H9 (cell line): ENCODE results near the gene PTPRQ. TPM values are rescaled to one million over a fixed set of nuclear protein-coding genes. Genes with fewer than 3 reads are reported as not detected.

ENCODE experiments used
- DNase-seq: peaks from one replicate; pipeline ENCODE4 v3.0.0-alpha.2; 2017
- H2AFZ ChIP-seq: one replicate; pipeline ENCODE4 v1.6.1; 2013; ENCODE audit warnings: mild to moderate bottlenecking, low read length, control low read depth, moderate library complexity
- H2AK5ac ChIP-seq: 2 replicates; pipeline ENCODE4 v1.6.1; 2013; ENCODE audit warnings: low read length, control low read depth, mixed read lengths; ENCODE audit not compliant: insufficient read length
- H2BK120ac ChIP-seq: one replicate; pipeline ENCODE4 v1.6.1; 2013; ENCODE audit warnings: low read depth, mild to moderate bottlenecking, low read length, control low read depth, inconsistent platforms; ENCODE audit not compliant: poor library complexity, severe bottlenecking
- H2BK12ac ChIP-seq: 2 replicates; pipeline ENCODE4 v1.6.1; 2013; ENCODE audit warnings: low read length, control low read depth, mixed read lengths, low read depth; ENCODE audit not compliant: insufficient read length
- H2BK15ac ChIP-seq: 2 replicates; pipeline ENCODE4 v1.6.1; 2013; ENCODE audit warnings: low read depth, low read length, control low read depth
- H2BK20ac ChIP-seq: one replicate; pipeline ENCODE4 v1.6.1; 2013; ENCODE audit warnings: low read depth, mild to moderate bottlenecking, low read length, control low read depth, inconsistent platforms; ENCODE audit not compliant: poor library complexity, severe bottlenecking
- H2BK5ac ChIP-seq: 2 replicates; pipeline ENCODE4 v1.6.1; 2013; ENCODE audit warnings: low read length, control low read depth, mixed read lengths; ENCODE audit not compliant: insufficient read length
- H3K14ac ChIP-seq: 2 replicates; pipeline ENCODE4 v1.6.1; 2013; ENCODE audit warnings: low read length, control low read depth; ENCODE audit not compliant: insufficient read depth
- H3K18ac ChIP-seq: 2 replicates; pipeline ENCODE4 v1.6.1; 2013; ENCODE audit warnings: low read depth, mild to moderate bottlenecking, mixed read lengths, low read length, control low read depth; ENCODE audit not compliant: insufficient read length
- H3K23ac ChIP-seq: 2 replicates; pipeline ENCODE4 v1.6.1; 2013; ENCODE audit warnings: low read length, control low read depth, mixed read lengths, low read depth; ENCODE audit not compliant: insufficient read length
- H3K23me2 ChIP-seq: 2 replicates; pipeline ENCODE4 v1.6.1; 2013; ENCODE audit warnings: low read depth, mild to moderate bottlenecking, mixed read lengths, low read length, control low read depth; ENCODE audit not compliant: insufficient read length, poor library complexity, severe bottlenecking
- H3K27ac ChIP-seq: 2 replicates; pipeline ENCODE4 v1.5.1; 2013; ENCODE audit warnings: low read length, control low read depth, mixed read lengths, low read depth; ENCODE audit not compliant: insufficient read length
- H3K27me3 ChIP-seq: 2 replicates; pipeline ENCODE4 v1.6.1; 2013; ENCODE audit warnings: low read length, control low read depth, inconsistent platforms; ENCODE audit not compliant: insufficient read depth
- H3K4ac ChIP-seq: 2 replicates; pipeline ENCODE4 v1.6.1; 2013; ENCODE audit warnings: low read depth, mild to moderate bottlenecking, control low read depth, inconsistent platforms, low read length, moderate library complexity
- H3K4me1 ChIP-seq: 2 replicates; pipeline ENCODE4 v1.6.1; 2013; ENCODE audit warnings: low read length, control low read depth, inconsistent platforms; ENCODE audit not compliant: insufficient read depth
- H3K4me2 ChIP-seq: 2 replicates; pipeline ENCODE4 v1.6.1; 2013; ENCODE audit warnings: low read length, control low read depth, mixed read lengths; ENCODE audit not compliant: insufficient read length, insufficient read depth
- H3K56ac ChIP-seq: 2 replicates; pipeline ENCODE4 v1.6.1; 2013; ENCODE audit warnings: low read depth, mild to moderate bottlenecking, mixed read lengths, low read length, control low read depth; ENCODE audit not compliant: insufficient read length
- H3K79me1 ChIP-seq: 2 replicates; pipeline ENCODE4 v1.6.1; 2013; ENCODE audit warnings: low read depth, mild to moderate bottlenecking, moderate library complexity, low read length, control low read depth, inconsistent platforms; ENCODE audit not compliant: insufficient read depth, poor library complexity, severe bottlenecking
- H3K79me2 ChIP-seq: 2 replicates; pipeline ENCODE4 v1.6.1; 2013; ENCODE audit warnings: low read length, control low read depth, inconsistent platforms; ENCODE audit not compliant: insufficient read depth
- H3K9ac ChIP-seq: 2 replicates; pipeline ENCODE4 v1.6.1; 2013; ENCODE audit warnings: low read length, control low read depth, mixed read lengths; ENCODE audit not compliant: insufficient read length; ENCODE audit errors: extremely low read depth
- H3K9me3 ChIP-seq: one replicate; pipeline ENCODE4 v1.6.1; 2013; ENCODE audit warnings: low read depth, low read length, inconsistent platforms; ENCODE audit not compliant: control insufficient read depth
- H3T11ph ChIP-seq: one replicate; pipeline ENCODE4 v1.6.1; 2013; ENCODE audit warnings: mild to moderate bottlenecking, low read length, control low read depth, inconsistent platforms
- H4K20me1 ChIP-seq: one replicate; pipeline ENCODE4 v1.6.1; 2013; ENCODE audit not compliant: control insufficient read depth, insufficient read length, insufficient read depth
- H4K5ac ChIP-seq: 2 replicates; pipeline ENCODE4 v1.6.1; 2013; ENCODE audit warnings: low read depth, mild to moderate bottlenecking, mixed read lengths, low read length, control low read depth; ENCODE audit not compliant: insufficient read length
- H4K8ac ChIP-seq: replicated peaks from 2 replicates; pipeline ENCODE4 v1.6.1; 2013; ENCODE audit warnings: low read length, control low read depth, mixed read lengths, low read depth; ENCODE audit not compliant: insufficient read length
- H4K91ac ChIP-seq: 2 replicates; pipeline ENCODE4 v1.6.1; 2013; ENCODE audit warnings: low read depth, mild to moderate bottlenecking, moderate library complexity, mixed read lengths, low read length, control low read depth; ENCODE audit not compliant: insufficient read length
- H3K27ac Mint-ChIP-seq, 3 experiments: 2 replicates in 2 of 3; 3 replicates in 1 of 3; pipeline ENCODE4 v1.8.0; 2020 to 2021; ENCODE audit warnings: mixed read lengths in 3 of 3, mild to moderate bottlenecking in 1 of 3, moderate library complexity in 1 of 3
- H3K27me3 Mint-ChIP-seq: 2 replicates; pipeline ENCODE4 v1.8.0; 2021; ENCODE audit warnings: low read depth, mild to moderate bottlenecking, moderate library complexity, mixed read lengths
- H3K36me3 Mint-ChIP-seq, 3 experiments: 2 replicates in 2 of 3; 3 replicates in 1 of 3; pipeline ENCODE4 v1.8.0; 2020 to 2021; ENCODE audit warnings: low read depth in 3 of 3, mixed read lengths in 3 of 3; ENCODE audit not compliant: insufficient read depth in 1 of 3
- H3K4me1 Mint-ChIP-seq, 2 experiments: 2 replicates each; pipeline ENCODE4 v1.8.0; 2020; ENCODE audit warnings: mixed read lengths in 2 of 2
- H3K4me3 Mint-ChIP-seq, 2 experiments: 2 replicates in 1 of 2; 3 replicates in 1 of 2; pipeline ENCODE4 v1.8.0; 2020 to 2021; ENCODE audit warnings: mild to moderate bottlenecking in 2 of 2, mixed read lengths in 2 of 2, moderate library complexity in 1 of 2
- H3K9me3 Mint-ChIP-seq, 2 experiments: 2 replicates in 1 of 2; 3 replicates in 1 of 2; pipeline ENCODE4 v1.8.0; 2020; ENCODE audit warnings: mild to moderate bottlenecking in 2 of 2, mixed read lengths in 2 of 2, moderate library complexity in 1 of 2
- CTCF ChIP-seq: fragments of 200-600 bp; sonication (generic); conservative IDR thresholded peaks from 3 replicates; pipeline ENCODE4 v1.8.0; 2021; ENCODE audit warnings: antibody characterized with exemption, mild to moderate bottlenecking
- WGBS: extraction: QIAGEN DNeasy Blood & Tissue Kit; methylation state at CpG from one replicate; pipeline ENCODE4 v1.1.7; 2013; ENCODE audit warnings: missing lambda C conversion rate, low lambda C conversion rate, mixed read lengths; ENCODE audit not compliant: insufficient read length; ENCODE audit errors: extremely low coverage; 5-methylcytosine and 5-hydroxymethylcytosine counted together
- total RNA-seq: library from RNA; stranded (reverse); gene quantifications from 2 replicates; pipeline ENCODE4 v1.2.1, GENCODE V29; 2021

Gene PTPRQ
- total RNA-seq, 1 experiment from 2014 or later, result not detected

GRCh38 chr12:80641936-80642335 is 197.9 kb downstream of the PTPRQ start:
- Histone ChIP-seq H3K27me3 (no peaks in the 10 kb centered on the region), H3K4ac (no peak overlapping the region), H3K23me2 (no peaks in the 10 kb centered on the region), H3K79me1 (no peaks in the 10 kb centered on the region), H2AFZ (no peak overlapping the region), H2AK5ac (no peak overlapping the region), H3K23ac (no peak overlapping the region), H3K79me2 (no peaks in the 10 kb centered on the region), H2BK12ac (no peak overlapping the region), H3K18ac (no peak overlapping the region), H4K8ac (no peak overlapping the region), H2BK20ac (no peak overlapping the region), H4K91ac (no peak overlapping the region), H2BK5ac (no peak overlapping the region), H3K56ac (no peak overlapping the region), H3K14ac (no peak overlapping the region), H4K20me1 (no peaks in the 10 kb centered on the region), H3T11ph (no peak overlapping the region), H3K9ac (no peak overlapping the region), H3K4me1 (no peaks in the 10 kb centered on the region), H3K9me3 (no peaks in the 10 kb centered on the region), H2BK120ac (no peak overlapping the region), H2BK15ac (no peak overlapping the region), H3K4me2 (no peak overlapping the region), H4K5ac (no peak overlapping the region), H3K27ac (no peak overlapping the region)
- Mint-ChIP-seq H3K36me3 (no peaks in the 10 kb centered on the region), H3K4me3 (no peak overlapping the region), H3K27ac (no peak overlapping the region), H3K9me3 (no peaks in the 10 kb centered on the region), H3K4me1 (no peaks in the 10 kb centered on the region), H3K27me3 (no peaks in the 10 kb centered on the region)
- DNase-seq, result no peak
- no CpG with 5 or more reads among the region's 2 CpGs for WGBS
- TF ChIP-seq CTCF, result no peak
